Panc1 (cell line): ENCODE data around the gene FAM53B.

Experiments
- POLR2AphosphoS5 ChIP-seq: IDR thresholded peaks from 2 replicates; pipeline ENCODE4 v1.6.1; 2012; ENCODE audit warnings: mild to moderate bottlenecking, low read depth, low read length, moderate library complexity
- SIN3A ChIP-seq: IDR thresholded peaks from 2 replicates; pipeline ENCODE4 v1.6.1; 2012; ENCODE audit warnings: low read depth, mild to moderate bottlenecking, low read length, moderate library complexity, borderline replicate concordance; ENCODE audit not compliant: insufficient read depth
- TF ChIP-seq, protein P1 (sequence below): fragments of 450-650 bp; IDR thresholded peaks from 2 replicates; pipeline ENCODE4 v1.5.1; 2017; ENCODE audit warnings: mild to moderate bottlenecking
- TF ChIP-seq, protein P2 (sequence below), 2 experiments: IDR thresholded peaks; 2 replicates each; pipeline ENCODE4 v1.6.1; 2011 to 2012; ENCODE audit warnings: low read depth in 2 of 2, control low read depth in 1 of 2, low read length in 1 of 2, mild to moderate bottlenecking in 1 of 2, moderate library complexity in 1 of 2; ENCODE audit not compliant: insufficient read depth in 1 of 2

DNA sequence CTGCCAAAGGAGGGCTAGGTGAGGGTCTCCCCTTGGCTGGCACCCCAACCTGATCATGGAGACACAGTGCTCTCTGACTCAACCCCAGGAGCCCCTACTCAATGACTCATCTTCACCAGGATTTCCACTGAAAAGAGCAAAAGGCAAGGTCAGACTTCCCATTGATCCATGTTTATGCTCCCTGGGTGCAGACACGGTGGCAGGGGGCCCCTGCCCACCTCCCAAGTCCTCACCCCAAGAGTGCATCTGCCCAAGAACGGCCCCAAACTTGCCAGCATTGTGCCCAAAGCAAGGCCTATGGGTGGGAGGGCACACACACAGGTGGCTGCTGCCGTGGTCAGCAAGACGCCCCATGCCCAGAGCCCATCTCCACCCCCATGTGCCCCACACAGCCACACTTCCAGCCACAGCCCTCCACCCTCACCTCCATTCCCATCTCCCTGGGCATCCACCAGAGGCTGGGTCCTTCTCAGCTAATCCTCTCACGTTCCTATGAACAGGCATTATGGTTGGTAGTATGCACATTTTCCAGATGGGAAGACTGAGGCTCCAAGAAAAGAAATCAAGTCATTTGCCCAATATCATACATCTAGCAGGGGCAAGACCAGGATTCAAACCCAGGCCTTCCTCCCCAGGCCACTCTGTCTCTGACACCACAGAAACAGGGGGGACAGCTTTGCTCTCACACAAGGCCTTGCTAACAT is 31.3 kb downstream of the FAM53B start:
- TF ChIP-seq, protein P1, sequence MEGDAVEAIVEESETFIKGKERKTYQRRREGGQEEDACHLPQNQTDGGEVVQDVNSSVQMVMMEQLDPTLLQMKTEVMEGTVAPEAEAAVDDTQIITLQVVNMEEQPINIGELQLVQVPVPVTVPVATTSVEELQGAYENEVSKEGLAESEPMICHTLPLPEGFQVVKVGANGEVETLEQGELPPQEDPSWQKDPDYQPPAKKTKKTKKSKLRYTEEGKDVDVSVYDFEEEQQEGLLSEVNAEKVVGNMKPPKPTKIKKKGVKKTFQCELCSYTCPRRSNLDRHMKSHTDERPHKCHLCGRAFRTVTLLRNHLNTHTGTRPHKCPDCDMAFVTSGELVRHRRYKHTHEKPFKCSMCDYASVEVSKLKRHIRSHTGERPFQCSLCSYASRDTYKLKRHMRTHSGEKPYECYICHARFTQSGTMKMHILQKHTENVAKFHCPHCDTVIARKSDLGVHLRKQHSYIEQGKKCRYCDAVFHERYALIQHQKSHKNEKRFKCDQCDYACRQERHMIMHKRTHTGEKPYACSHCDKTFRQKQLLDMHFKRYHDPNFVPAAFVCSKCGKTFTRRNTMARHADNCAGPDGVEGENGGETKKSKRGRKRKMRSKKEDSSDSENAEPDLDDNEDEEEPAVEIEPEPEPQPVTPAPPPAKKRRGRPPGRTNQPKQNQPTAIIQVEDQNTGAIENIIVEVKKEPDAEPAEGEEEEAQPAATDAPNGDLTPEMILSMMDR, result no peak
- TF ChIP-seq SIN3A, result no peak
- TF ChIP-seq POLR2AphosphoS5, result no peak
- TF ChIP-seq, protein P2, sequence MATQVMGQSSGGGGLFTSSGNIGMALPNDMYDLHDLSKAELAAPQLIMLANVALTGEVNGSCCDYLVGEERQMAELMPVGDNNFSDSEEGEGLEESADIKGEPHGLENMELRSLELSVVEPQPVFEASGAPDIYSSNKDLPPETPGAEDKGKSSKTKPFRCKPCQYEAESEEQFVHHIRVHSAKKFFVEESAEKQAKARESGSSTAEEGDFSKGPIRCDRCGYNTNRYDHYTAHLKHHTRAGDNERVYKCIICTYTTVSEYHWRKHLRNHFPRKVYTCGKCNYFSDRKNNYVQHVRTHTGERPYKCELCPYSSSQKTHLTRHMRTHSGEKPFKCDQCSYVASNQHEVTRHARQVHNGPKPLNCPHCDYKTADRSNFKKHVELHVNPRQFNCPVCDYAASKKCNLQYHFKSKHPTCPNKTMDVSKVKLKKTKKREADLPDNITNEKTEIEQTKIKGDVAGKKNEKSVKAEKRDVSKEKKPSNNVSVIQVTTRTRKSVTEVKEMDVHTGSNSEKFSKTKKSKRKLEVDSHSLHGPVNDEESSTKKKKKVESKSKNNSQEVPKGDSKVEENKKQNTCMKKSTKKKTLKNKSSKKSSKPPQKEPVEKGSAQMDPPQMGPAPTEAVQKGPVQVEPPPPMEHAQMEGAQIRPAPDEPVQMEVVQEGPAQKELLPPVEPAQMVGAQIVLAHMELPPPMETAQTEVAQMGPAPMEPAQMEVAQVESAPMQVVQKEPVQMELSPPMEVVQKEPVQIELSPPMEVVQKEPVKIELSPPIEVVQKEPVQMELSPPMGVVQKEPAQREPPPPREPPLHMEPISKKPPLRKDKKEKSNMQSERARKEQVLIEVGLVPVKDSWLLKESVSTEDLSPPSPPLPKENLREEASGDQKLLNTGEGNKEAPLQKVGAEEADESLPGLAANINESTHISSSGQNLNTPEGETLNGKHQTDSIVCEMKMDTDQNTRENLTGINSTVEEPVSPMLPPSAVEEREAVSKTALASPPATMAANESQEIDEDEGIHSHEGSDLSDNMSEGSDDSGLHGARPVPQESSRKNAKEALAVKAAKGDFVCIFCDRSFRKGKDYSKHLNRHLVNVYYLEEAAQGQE (IDR thresholded peaks at IDR 0.05; ENCODE audit: insufficient read depth in 1 of 2, low read depth in 2 of 2, low read length in 1 of 2), result no peak
